ENCODE data around the gene CHST8. TPM values are rescaled to one million over a fixed set of nuclear protein-coding genes. Genes with fewer than 3 reads are reported as not detected.
A peak's percentile ranks its signal among the peaks of the same experiment; 100 is the strongest.

The CHST8 gene
- polyA plus RNA-seq, 3 donors: not detected

DNA sequence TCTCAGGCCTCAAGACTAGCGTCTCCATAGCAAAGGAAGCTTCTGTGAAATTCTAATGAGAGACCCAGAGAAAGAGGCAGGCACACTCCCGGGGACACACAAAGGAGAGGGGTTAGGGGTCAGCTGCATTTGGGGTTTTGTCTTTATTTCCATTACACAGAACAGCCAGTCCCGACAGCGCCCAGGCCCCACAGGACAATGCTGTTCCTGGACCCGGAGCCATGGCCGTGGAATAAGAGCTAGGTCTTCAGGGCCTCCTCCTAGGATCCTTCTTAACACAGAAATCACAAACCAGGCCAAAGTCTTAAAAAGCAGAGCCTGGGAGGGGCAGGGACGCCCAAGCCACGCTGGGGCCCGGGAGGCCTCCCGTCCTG, 197.7 kb downstream of the CHST8 start:
- peaks cover 3 to 8% of the 10 kb centered on the region in 2 donors for H3K36me3 Mint-ChIP-seq
- no peaks in the 10 kb centered on the region for H3K79me2 ChIP-seq (ENCODE audit: insufficient read depth, low read length)
- H3K4me1 ChIP-seq (ENCODE audit: control insufficient read depth in 1 of 2, insufficient read depth in 2 of 2, low read length in 2 of 2): peaks cover 61 to 70% of the 10 kb centered on the region in 2 donors
- peak overlapping the region; percentile 95 to 97 (median 96) for H3K27ac Mint-ChIP-seq
- peak overlapping the region; percentile 92 for H2AFZ ChIP-seq (ENCODE audit: insufficient read depth, low read depth, low read length, poor library complexity, severe bottlenecking)
- no peaks in the 10 kb centered on the region for H4K20me1 ChIP-seq (ENCODE audit: insufficient read depth, low read length)
- peak overlapping the region in 2 of 3 experiments; percentile 2 to 84 for H3K4me3 ChIP-seq (replicated peaks in 1 of 3; ENCODE audit: low read depth in 2 of 3, low read length in 3 of 3)
- H3K9ac ChIP-seq (ENCODE audit: insufficient read depth, low read length, poor library complexity, severe bottlenecking): peak overlapping the region; percentile 82
- 18% methylated on average over 8 of the region's 10 CpGs for WGBS (ENCODE audit: insufficient coverage)
- peaks cover 56% of the 10 kb centered on the region for H3K4me1 Mint-ChIP-seq
- peak overlapping the region; percentile 86 for H3K4me2 ChIP-seq (replicated peaks; ENCODE audit: extremely low read depth, low read length, poor library complexity, severe bottlenecking)
- no peak for DNase-seq
- TF ChIP-seq, protein P1, sequence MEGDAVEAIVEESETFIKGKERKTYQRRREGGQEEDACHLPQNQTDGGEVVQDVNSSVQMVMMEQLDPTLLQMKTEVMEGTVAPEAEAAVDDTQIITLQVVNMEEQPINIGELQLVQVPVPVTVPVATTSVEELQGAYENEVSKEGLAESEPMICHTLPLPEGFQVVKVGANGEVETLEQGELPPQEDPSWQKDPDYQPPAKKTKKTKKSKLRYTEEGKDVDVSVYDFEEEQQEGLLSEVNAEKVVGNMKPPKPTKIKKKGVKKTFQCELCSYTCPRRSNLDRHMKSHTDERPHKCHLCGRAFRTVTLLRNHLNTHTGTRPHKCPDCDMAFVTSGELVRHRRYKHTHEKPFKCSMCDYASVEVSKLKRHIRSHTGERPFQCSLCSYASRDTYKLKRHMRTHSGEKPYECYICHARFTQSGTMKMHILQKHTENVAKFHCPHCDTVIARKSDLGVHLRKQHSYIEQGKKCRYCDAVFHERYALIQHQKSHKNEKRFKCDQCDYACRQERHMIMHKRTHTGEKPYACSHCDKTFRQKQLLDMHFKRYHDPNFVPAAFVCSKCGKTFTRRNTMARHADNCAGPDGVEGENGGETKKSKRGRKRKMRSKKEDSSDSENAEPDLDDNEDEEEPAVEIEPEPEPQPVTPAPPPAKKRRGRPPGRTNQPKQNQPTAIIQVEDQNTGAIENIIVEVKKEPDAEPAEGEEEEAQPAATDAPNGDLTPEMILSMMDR (IDR thresholded peaks at IDR 0.05): no peak
- no peaks in the 10 kb centered on the region for H3K27me3 ChIP-seq (ENCODE audit: control insufficient read depth in 2 of 2, insufficient read depth in 2 of 2, low read length in 2 of 2)
- intact Hi-C loops (cut with micrococcal nuclease): no loop called here
- H3K27me3 Mint-ChIP-seq (ENCODE audit: low read depth in 3 of 3): no peaks in the 10 kb centered on the region
- H3K4me3 Mint-ChIP-seq: peak overlapping the region; percentile 67 to 68
- H3K27ac ChIP-seq (ENCODE audit: low read depth in 1 of 2, low read length in 2 of 2): peak overlapping the region; percentile 91 to 96
- no peaks in the 10 kb centered on the region for H3K9me3 ChIP-seq (replicated peaks in 1 of 2; ENCODE audit: control insufficient read depth in 1 of 2, insufficient read depth in 1 of 2, low read length in 2 of 2)
- peaks cover 0 to 3% (median 0%) of the 10 kb centered on the region in 7 donors for H3K9me3 Mint-ChIP-seq
- H3K36me3 ChIP-seq (replicated peaks in 1 of 2; ENCODE audit: control insufficient read depth in 1 of 2, insufficient read depth in 2 of 2, low read length in 2 of 2): peaks cover 0 to 1% of the 10 kb centered on the region in 2 donors

DNA sequence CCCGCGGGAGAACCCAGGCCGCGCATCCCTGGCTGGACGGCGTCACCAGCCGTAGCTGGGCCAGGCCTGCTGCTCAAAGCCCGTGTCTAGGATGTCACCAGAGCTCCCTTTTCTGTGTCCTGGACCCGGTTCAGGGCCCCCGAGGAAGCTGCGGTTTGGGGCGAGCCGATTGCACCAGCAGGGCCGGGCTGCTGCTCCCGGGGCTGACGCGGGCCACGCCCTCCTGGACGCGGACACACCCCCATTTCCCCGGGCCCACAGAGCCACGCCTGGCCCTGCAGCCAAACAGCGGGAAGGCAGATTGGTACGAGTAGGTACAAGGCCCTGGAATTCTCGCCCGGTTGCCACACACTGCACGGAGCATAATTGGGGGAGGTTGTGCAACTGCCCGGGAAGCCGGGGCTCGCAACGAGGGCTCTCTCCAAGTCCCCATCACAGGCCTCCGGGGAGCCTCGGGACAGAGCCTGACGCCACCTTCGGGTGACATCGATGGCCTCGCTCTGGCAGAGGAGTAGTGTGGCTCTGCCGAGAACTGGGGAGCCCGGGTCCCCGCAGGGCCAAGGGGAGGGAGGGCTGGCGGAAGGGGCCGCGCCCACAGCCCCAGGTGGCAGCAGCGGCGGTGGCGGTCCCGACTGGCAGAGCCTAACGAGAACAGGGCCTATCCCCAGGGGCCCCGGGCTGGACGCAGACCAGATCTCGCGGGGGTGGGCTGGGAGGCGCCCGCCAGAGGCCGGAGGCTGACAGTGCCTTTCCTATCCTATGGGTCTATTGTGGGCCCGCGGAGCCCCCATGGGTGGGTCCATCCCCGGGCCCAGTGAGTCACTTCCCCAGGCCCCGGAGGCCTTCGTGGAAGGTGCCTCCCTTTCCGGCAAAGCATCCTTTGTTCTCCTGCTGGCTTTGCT, 198.4 kb downstream of the CHST8 start:
- Histone ChIP-seq H3K27ac (ENCODE audit: low read depth in 1 of 2, low read length in 2 of 2) (peak overlapping the region; percentile 91 to 96), H3K4me2 (replicated peaks; ENCODE audit: extremely low read depth, low read length, poor library complexity, severe bottlenecking) (peak overlapping the region; percentile 86), H3K36me3 (replicated peaks in 1 of 2; ENCODE audit: control insufficient read depth in 1 of 2, insufficient read depth in 2 of 2, low read length in 2 of 2) (no peaks in the 10 kb centered on the region), H3K9ac (ENCODE audit: insufficient read depth, low read length, poor library complexity, severe bottlenecking) (peak overlapping the region; percentile 82), H4K20me1 (ENCODE audit: insufficient read depth, low read length) (no peaks in the 10 kb centered on the region), H3K9me3 (replicated peaks in 1 of 2; ENCODE audit: control insufficient read depth in 1 of 2, insufficient read depth in 1 of 2, low read length in 2 of 2) (no peaks in the 10 kb centered on the region), H3K79me2 (ENCODE audit: insufficient read depth, low read length) (no peaks in the 10 kb centered on the region), H3K4me1 (ENCODE audit: control insufficient read depth in 1 of 2, insufficient read depth in 2 of 2, low read length in 2 of 2) (peaks cover 61 to 70% of the 10 kb centered on the region in 2 donors), H3K4me3 (replicated peaks in 1 of 3; ENCODE audit: low read depth in 2 of 3, low read length in 3 of 3) (peak overlapping the region; percentile 13 to 84 (median 57)), H2AFZ (ENCODE audit: insufficient read depth, low read depth, low read length, poor library complexity, severe bottlenecking) (peak overlapping the region; percentile 92), H3K27me3 (ENCODE audit: control insufficient read depth in 2 of 2, insufficient read depth in 2 of 2, low read length in 2 of 2) (no peaks in the 10 kb centered on the region)
- under 1% methylated on average over 57 of the region's 61 CpGs for WGBS (ENCODE audit: insufficient coverage)
- Mint-ChIP-seq H3K27ac (peak overlapping the region; percentile 92 to 97 (median 96)), H3K36me3 (peaks cover 3 to 7% of the 10 kb centered on the region in 2 donors), H3K27me3 (ENCODE audit: low read depth in 3 of 3) (peaks cover 0 to 2% (median 0%) of the 10 kb centered on the region in 3 donors), H3K4me3 (peak overlapping the region; percentile 84 to 93), H3K4me1 (peaks cover 56% of the 10 kb centered on the region), H3K9me3 (peaks cover 0 to 3% (median 0%) of the 10 kb centered on the region in 7 donors)
- intact Hi-C loops (cut with micrococcal nuclease): loop anchor here (1.0 to 2.0 kb wide), 2 partner anchors 23 to 25 kb away; partner anchors contain the start of gene KCTD15 (in 1 of the 2)
- peak; percentile 90 to 93 (median 90) for DNase-seq
- TF ChIP-seq, protein P1 (IDR thresholded peaks at IDR 0.05): no peak

All from CD14-positive monocyte (primary cell).